A549 treated with CORT108297 at 1 μM for 4 hours (cell line): ENCODE results near the gene TSKU. TPM values are rescaled to one million over a fixed set of nuclear protein-coding genes. Genes with fewer than 3 reads are reported as not detected.

Experiments
- total RNA-seq: library from RNA; stranded (reverse); fragments of 200-300 nt; extraction: Qiagen RNA extraction; gene quantifications from 5 replicates; pipeline ENCODE4 v1.2.3, GENCODE V29; 2022

The TSKU gene, protein sequence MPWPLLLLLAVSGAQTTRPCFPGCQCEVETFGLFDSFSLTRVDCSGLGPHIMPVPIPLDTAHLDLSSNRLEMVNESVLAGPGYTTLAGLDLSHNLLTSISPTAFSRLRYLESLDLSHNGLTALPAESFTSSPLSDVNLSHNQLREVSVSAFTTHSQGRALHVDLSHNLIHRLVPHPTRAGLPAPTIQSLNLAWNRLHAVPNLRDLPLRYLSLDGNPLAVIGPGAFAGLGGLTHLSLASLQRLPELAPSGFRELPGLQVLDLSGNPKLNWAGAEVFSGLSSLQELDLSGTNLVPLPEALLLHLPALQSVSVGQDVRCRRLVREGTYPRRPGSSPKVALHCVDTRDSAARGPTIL
- 140 to 201 TPM (median 195 TPM) in 5 replicates for total RNA-seq

GRCh38 chr11:76783294-76783895, at the start of gene TSKU:
TSKU (plus strand) TSS chr11:76783356; CDS start chr11:76795617, 12,261 bp downstream.

Other genes with a start within 250 kb of the TSKU start
- 0.13 to 0.16 TPM (median 0.15 TPM) in 5 replicates for gene LRRC32, start 112.6 kb upstream of the TSKU start, total RNA-seq
- gene ACER3, start 77.6 kb downstream of the TSKU start, total RNA-seq: 13.6 to 20.8 TPM (median 18.7 TPM) in 5 replicates